Adrenal gland (tissue), 5 donors: Measurements from ENCODE around the gene MSANTD1.

Experiments
- CTCF ChIP-seq, 6 experiments: fragments of 450-650 bp in 4 of 6; fragments of 200-600 bp in 2 of 6; sonication (generic) in 1 of 6; IDR thresholded peaks; 1 replicate in 5 of 6; 2 replicates in 1 of 6; pipeline versions ENCODE4 v1.5.1 to v1.8.0; 2016 to 2021; ENCODE audit warnings: antibody characterized with exemption in 6 of 6, mild to moderate bottlenecking in 2 of 6, moderate library complexity in 1 of 6
- POLR2A ChIP-seq, 2 donors: fragments of 450-650 bp; IDR thresholded peaks; one replicate each; pipeline ENCODE4 v1.6.1; 2017; ENCODE audit warnings: antibody characterized with exemption in 2 of 2, mild to moderate bottlenecking in 2 of 2, moderate library complexity in 1 of 2
- donor health status: DM: no; HTN: no; CAD: no.

- TF ChIP-seq CTCF (IDR thresholded peaks at IDR 0.05): no peak
- TF ChIP-seq POLR2A (IDR thresholded peaks at IDR 0.05): no peak
Observed at GRCh38 chr4:3225071-3225850, 23.7 kb upstream of the MSANTD1 start.
